ENCODE measurements around the gene ID2. TPM values are rescaled to one million over a fixed set of nuclear protein-coding genes. Genes with fewer than 3 reads are reported as not detected.

ID2 gene
- total RNA-seq, 1 donor = 717 TPM

DNA sequence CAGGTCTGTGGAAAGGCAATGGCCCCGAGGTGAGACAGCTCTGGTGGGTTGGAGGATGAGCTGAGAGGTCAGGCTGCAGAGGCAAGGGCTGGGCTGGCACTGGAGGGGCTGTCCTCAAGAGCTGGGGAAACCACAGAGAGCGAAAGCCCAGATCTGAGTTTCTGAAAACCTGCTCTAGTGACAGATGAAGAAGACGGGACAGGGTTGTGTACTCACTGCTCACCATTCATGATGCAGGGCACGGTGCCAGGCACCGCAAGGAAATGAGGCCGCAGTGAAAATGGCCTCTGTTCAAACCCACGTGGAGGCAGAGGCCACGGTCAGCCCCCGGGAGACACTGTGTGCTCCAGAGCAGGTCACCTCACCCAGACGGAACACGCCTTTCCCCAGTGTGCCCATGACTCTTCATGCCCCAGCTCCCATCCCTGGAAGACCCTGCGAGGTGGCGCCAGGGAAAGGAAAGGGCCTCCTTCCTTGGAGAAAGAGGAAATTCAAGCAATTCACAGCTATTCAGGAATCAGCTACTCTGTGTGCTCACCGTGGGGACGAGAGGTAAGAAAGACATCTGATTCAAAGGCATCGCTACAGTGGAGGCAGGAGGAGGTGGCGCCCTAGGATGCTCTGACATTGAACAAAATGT lies 24.3 kb upstream of the ID2 start:
- H3K4me3 ChIP-seq (ENCODE audit: low read length) = no peak overlapping the region
- no peaks in the 10 kb centered on the region for H3K27me3 ChIP-seq (ENCODE audit: insufficient read depth, low read length)
- peaks cover 25% of the 10 kb centered on the region for H3K4me1 ChIP-seq (ENCODE audit: insufficient read depth, low read length)
- H3K9me3 ChIP-seq (ENCODE audit: low read depth, low read length) = no peaks in the 10 kb centered on the region

DNA sequence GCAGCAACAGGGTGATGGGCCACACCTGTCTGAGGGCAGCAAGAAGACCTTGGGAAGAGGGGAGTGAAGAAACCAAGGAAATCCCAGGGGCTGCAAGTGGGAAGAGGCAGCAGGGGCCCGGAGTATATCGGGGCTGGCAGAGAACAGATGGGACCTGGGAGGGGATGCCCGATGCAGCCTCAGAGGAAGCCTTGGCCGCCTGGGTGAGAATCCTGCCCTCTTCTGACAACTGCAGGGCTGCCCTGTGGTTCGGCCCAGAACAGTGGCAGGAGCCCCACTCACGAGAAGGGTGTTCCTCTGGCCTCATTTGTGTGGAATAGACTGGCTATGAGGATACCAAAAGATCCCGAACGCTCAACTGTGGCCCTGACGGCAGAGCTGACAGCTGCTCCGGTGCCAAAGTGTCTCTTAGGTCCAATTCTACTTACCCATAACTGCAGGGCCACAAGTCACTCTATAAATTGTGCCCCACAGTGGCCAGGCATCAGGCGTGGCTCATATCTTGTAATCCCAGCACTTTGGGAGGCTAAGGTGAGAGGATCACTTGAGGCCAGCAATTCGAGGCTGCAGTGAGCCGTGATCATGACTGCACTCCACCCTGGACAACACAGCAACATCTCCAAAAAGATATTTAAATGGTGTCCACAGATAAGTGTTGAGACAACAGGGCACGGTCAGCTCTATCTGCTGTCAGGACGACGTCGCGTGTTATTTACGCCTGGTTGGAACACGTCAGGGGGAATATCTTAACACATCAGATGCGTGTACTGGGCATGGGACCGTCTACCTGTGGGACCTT lies 23.6 kb upstream of the ID2 start:
- Histone ChIP-seq H3K27me3 (ENCODE audit: insufficient read depth, low read length) (no peaks in the 10 kb centered on the region), H3K4me3 (ENCODE audit: low read length) (no peak overlapping the region), H3K9me3 (ENCODE audit: low read depth, low read length) (no peaks in the 10 kb centered on the region), H3K4me1 (ENCODE audit: insufficient read depth, low read length) (peaks cover 25% of the 10 kb centered on the region)

DNA sequence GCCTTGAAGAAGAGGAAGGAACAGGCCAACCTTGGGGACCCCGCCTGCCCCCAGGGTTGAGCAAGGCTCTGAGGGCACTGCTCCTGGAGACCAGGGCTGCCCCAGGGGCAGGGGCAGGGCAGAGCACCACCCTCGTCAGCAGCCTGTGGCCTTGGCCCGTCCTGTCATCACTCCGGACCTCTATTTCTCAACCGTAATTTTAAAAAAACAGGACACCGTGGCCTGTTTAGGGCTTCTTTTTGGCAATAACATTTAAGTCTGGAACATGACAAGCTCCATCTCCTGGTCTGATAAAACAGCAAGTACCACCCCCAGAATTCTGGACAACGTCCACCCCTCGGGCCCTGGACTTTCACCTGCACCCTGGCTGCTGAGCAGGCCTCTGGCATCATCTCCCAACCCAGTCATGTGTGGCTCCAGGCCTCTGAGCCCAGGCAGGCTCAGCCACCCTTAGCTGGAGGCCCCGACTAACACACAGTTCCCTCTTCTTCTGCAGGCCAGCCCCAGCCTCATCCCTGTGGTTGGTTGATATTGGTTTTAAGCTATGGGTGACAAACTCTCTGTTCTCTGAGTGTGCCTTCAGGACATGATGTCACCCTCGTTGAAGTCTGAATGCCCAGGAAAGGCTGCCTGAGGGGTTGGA lies 22.6 kb upstream of the ID2 start:
- Histone ChIP-seq H3K27me3 (ENCODE audit: insufficient read depth, low read length) (no peaks in the 10 kb centered on the region), H3K4me1 (ENCODE audit: insufficient read depth, low read length) (peaks cover 29% of the 10 kb centered on the region), H3K4me3 (ENCODE audit: low read length) (no peak overlapping the region), H3K9me3 (ENCODE audit: low read depth, low read length) (no peaks in the 10 kb centered on the region)

DNA sequence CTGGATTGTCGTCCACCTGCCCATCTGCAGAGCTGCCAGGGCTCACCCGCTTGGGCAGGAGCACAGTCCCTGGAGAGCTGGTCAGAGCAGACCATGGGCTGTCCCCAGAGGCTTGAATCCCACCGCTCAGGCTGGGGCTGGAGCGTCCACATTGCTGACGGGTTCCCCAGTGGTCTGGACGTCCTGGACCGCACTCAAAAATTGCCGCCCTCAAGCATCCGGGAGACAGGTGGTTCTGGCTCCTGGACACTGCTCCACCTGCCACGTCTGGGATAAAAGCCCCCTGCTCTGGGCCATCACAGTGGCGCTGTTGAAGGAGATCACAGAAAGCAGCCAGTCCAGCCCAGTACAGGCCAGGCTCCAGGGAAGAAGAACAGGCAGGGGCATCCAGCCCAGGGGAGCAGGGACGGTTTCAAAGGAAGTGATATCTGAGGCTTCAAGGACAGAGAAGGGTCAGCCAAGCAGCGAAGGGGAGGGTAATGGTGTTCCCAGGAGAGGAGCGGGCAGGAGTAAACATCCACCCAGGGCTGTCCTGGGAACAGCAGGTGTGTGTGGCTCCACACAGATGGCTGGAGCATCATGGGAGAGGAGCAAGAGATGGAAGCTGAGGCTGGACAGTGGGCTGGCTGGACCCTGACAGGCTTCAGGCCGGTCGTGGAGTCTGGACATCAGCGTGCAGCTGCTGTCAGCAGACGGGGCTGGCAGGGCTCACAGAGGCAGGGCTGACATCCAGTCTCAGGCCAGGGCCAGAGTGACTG lies 21.9 kb upstream of the ID2 start:
- H3K9me3 ChIP-seq (ENCODE audit: low read depth, low read length) = no peaks in the 10 kb centered on the region
- no peak overlapping the region for H3K4me3 ChIP-seq (ENCODE audit: low read length)
- no peaks in the 10 kb centered on the region for H3K27me3 ChIP-seq (ENCODE audit: insufficient read depth, low read length)
- H3K4me1 ChIP-seq (ENCODE audit: insufficient read depth, low read length) = peaks cover 35% of the 10 kb centered on the region

DNA sequence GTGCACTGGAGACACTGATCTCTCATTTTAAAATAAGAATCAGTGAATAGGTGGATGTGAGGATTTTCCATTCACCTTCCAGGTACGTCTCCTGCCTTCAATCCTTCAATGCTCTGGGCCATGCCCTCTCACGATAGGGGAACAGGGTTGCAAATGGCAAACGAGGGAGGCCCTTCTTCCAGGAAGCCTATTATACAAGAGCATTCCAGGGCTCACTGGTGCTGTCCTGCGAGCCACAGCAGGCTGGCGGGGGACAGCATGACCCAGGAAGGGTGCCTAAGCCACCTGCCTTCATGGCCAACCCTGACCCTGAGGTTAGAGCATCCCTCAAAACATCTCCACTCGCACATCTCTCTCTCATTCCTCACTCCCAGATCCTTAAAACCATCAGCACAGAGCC lies 20.6 kb upstream of the ID2 start:
- Histone ChIP-seq H3K27me3 (ENCODE audit: insufficient read depth, low read length) (no peaks in the 10 kb centered on the region), H3K4me3 (ENCODE audit: low read length) (no peak overlapping the region), H3K9me3 (ENCODE audit: low read depth, low read length) (no peaks in the 10 kb centered on the region), H3K4me1 (ENCODE audit: insufficient read depth, low read length) (peaks cover 35% of the 10 kb centered on the region)

DNA sequence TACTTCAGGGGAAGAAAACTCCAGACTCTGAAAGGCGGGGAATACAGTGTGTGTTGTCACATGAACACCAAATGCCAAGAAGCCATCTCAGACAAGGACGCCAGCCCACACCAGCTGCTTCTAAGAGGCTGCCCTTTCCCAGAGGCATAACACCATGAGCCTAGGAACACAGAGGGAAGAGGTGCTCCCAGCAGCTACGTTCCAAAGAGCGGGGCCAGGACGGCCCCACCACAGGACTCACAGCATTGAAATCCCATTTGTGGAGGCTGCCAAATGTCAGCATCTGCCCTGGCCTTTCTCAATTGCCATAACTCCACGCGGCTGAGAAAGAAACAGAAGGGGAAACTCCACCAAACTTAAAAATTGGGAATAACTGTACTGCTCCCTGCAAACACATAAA lies 20.1 kb upstream of the ID2 start:
- H3K27me3 ChIP-seq (ENCODE audit: insufficient read depth, low read length) = no peaks in the 10 kb centered on the region
- H3K9me3 ChIP-seq (ENCODE audit: low read depth, low read length) = no peaks in the 10 kb centered on the region
- peaks cover 35% of the 10 kb centered on the region for H3K4me1 ChIP-seq (ENCODE audit: insufficient read depth, low read length)
- H3K4me3 ChIP-seq (ENCODE audit: low read length) = no peak overlapping the region

DNA sequence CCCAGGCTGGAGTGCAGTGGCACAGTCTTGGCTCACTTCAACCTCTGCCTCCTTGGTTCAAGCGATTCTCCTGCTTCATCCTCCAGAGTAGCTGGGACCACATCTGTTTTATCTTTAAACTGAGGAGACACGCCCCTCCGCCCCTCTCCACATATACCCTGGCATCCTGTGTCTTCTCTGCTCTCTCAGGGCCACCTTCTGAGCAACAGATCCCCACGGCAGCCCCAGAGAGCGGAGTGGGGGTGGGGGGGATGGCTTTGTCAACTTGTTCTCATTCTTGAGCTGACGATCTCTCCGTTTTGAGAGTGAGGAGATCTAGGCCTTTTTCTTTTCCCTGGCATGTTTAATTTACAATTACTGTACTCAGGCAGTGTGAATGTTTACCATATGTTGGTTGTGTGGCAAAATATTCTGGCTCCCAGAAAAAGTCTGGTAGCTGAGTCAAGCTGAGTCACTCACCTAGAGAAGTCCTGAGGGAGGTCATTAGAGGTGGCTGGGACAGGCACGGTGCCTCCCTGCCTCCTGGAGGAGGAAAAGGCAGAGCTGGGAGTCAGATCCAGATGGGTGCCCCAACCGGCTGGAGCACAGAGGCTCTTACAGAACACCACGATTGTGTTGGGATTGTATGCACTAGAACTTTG lies 19.5 kb upstream of the ID2 start:
- H3K9me3 ChIP-seq (ENCODE audit: low read depth, low read length) = no peaks in the 10 kb centered on the region
- peaks cover 33% of the 10 kb centered on the region for H3K4me1 ChIP-seq (ENCODE audit: insufficient read depth, low read length)
- H3K27me3 ChIP-seq (ENCODE audit: insufficient read depth, low read length) = no peaks in the 10 kb centered on the region
- no peak overlapping the region for H3K4me3 ChIP-seq (ENCODE audit: low read length)

DNA sequence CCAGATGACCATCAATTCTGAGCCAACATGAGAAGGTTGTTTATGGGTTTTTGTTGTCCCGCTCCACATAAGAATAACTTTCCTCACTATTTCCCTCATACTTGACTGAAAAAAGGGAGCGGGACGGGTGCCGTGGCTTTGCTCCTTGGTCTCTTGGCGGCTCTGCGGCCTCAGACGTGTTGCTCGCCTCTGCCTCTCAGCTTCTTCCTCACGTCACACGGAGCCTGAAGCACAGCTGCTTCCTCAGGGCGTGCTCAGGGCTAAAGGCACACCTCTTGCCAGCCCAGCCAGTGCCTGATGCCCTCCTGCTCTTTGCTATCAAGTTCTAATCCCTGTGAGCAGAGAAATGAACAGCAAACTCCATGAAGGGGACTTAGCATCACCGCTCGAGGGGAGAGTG lies 17.9 kb upstream of the ID2 start:
- Histone ChIP-seq H3K27me3 (ENCODE audit: insufficient read depth, low read length) (no peaks in the 10 kb centered on the region), H3K4me1 (ENCODE audit: insufficient read depth, low read length) (peaks cover 22% of the 10 kb centered on the region), H3K4me3 (ENCODE audit: low read length) (no peak overlapping the region), H3K9me3 (ENCODE audit: low read depth, low read length) (no peaks in the 10 kb centered on the region)

DNA sequence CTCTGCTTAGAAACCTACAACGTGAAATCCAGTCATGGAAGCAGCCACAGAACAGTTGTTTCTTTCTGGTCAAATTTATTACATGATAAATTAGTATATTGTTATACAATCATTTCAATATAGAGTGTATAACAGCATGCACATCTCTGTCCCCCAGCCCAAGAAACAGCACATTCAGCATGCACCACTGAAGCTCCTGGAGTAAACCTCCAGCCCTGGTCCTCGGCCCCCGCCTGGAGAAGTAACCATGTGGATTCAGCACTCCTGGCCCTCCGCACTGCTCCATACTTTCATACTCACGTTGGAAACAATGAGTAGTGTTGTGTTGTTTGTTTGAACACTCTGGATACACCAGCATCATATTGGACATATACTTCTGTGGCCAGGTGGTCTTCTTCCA lies 15.3 kb upstream of the ID2 start:
- Histone ChIP-seq H3K4me3 (ENCODE audit: low read length) (no peak overlapping the region), H3K4me1 (ENCODE audit: insufficient read depth, low read length) (peaks cover 10% of the 10 kb centered on the region), H3K27me3 (ENCODE audit: insufficient read depth, low read length) (no peaks in the 10 kb centered on the region), H3K9me3 (ENCODE audit: low read depth, low read length) (no peaks in the 10 kb centered on the region)

DNA sequence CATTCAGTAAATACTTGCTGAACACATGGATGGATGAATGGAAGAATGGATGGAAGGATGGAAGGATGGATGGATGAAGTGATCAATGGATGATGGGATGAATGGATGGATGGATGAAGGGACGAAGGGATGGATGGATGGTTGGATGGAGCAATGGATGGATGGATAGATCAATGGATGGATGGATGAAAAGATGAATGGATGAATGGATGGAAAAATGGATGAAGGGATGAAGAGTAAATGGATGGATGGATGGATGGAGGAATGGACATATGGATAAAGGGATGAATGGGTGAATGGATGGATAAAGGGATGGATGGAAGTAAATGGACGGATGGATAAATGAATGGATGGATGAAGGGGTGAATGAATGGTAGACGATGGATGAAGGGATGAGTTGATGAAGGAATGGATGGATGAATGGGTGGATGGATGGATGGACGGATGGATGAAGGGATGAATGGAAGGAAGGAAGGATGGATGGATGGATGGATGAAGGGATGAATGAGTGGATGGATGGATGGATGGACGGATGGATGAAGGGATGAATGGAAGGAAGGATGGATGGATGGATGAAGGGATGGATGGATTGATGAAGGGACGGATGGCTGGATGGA lies 13.9 kb upstream of the ID2 start:
- H3K9me3 ChIP-seq (ENCODE audit: low read depth, low read length) = no peaks in the 10 kb centered on the region

DNA sequence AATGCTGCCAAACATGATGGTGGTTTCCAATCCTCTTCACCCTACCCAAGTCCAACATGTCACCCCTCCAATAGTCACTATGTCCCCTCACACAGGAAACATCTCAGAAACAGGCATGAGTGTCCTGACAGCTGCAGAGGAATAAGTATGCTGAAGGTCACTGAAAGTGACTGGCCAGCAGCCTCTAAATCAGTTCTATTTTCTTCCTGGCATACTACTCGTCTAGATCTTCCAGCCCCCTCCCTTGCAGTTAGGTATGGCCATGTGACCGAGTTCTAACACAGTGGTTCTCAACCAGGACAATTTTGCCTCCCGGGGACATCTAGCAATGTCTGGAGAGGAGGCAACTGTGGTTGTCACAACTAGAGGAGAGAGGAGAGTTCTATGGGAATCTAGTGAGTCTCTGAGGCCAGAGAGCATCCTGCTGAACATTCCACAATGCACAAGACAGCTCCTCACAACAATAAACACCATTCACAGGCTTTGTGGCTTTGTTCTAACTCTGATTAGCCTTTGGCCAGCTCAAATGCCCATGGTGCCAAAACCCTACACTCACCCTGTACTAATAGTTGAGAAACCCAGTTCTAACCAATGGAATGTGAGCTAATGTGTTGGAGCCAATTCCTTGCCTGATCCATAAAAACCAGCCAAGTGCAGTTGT lies 12.6 kb upstream of the ID2 start:
- peaks cover 6% of the 10 kb centered on the region for H3K9me3 ChIP-seq (ENCODE audit: low read depth, low read length)
- H3K4me3 ChIP-seq (ENCODE audit: low read length) = no peak overlapping the region
- peaks cover 5% of the 10 kb centered on the region for H3K4me1 ChIP-seq (ENCODE audit: insufficient read depth, low read length)
- H3K27me3 ChIP-seq (ENCODE audit: insufficient read depth, low read length) = peaks cover 4% of the 10 kb centered on the region

More for the DNA sequence above, 13.9 kb upstream of the ID2 start:
- H3K4me1 ChIP-seq (ENCODE audit: insufficient read depth, low read length) = peaks cover 10% of the 10 kb centered on the region
- no peak overlapping the region for H3K4me3 ChIP-seq (ENCODE audit: low read length)
- no peaks in the 10 kb centered on the region for H3K27me3 ChIP-seq (ENCODE audit: insufficient read depth, low read length)

DNA sequence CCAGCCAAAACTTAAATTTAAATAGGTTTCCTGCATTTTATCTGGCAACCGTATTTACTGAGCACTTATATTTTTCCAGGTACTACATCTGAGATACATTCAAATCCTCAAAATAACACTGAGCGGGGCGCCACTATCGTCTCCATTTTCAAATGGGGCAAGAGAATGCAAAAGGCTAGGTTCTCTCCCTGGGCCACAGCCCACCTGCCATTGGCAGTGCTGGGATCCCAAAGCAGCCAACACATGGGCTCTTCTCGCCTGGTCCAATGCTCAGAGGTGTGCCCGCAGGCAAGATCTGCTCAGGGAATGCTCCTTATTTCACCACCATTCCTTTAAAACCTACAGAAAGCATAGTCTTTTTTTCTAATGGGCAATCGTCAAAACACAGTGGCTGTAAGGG lies 11.3 kb upstream of the ID2 start:
- H3K4me1 ChIP-seq (ENCODE audit: insufficient read depth, low read length) = no peaks in the 10 kb centered on the region
- peaks cover 11% of the 10 kb centered on the region for H3K9me3 ChIP-seq (ENCODE audit: low read depth, low read length)
- H3K4me3 ChIP-seq (ENCODE audit: low read length) = no peak overlapping the region
- H3K27me3 ChIP-seq (ENCODE audit: insufficient read depth, low read length) = peaks cover 13% of the 10 kb centered on the region

DNA sequence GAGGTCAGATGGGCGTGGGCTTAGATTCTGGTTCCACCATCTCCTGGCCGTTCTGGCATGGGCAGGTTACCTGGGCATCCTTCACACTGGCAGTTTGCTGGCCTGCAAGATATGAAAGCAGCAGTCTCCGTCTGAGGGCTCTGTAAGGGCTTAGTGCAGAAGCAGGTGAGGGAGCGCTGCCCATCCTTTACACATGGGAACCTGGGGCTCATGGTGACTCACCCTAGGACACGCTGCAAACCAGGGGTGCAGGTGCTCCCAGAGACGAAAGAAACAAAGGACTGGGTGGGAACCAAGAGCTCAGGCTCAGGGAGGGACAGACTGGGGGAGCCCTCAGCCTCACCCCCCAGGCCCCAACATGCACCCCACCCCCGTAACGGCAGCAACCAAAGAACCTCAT lies 10.7 kb upstream of the ID2 start:
- no peak overlapping the region for H3K4me3 ChIP-seq (ENCODE audit: low read length)
- peaks cover 2% of the 10 kb centered on the region for H3K4me1 ChIP-seq (ENCODE audit: insufficient read depth, low read length)
- H3K27me3 ChIP-seq (ENCODE audit: insufficient read depth, low read length) = peaks cover 19% of the 10 kb centered on the region
- H3K9me3 ChIP-seq (ENCODE audit: low read depth, low read length) = peaks cover 11% of the 10 kb centered on the region

DNA sequence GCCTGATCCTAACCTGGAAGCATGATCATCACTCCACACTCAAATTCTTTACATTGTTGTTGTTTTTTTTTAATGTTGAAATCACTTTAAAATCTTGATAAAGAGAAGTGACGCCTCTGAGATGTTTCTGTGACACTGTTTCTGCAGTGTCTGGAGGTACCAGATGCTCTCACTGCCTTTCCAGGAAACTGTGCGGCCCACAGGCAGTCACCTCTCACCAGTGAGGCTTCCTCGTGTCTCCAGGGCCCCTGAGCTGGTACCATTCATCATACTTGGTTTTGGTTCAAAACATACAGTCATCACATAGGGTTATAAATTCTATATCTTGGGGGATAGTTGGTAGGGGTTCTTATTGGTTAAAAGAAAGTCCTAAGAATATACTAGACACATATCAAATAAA lies 10.1 kb upstream of the ID2 start:
- Histone ChIP-seq H3K27me3 (ENCODE audit: insufficient read depth, low read length) (peaks cover 26% of the 10 kb centered on the region), H3K4me3 (ENCODE audit: low read length) (no peak overlapping the region), H3K9me3 (ENCODE audit: low read depth, low read length) (peaks cover 11% of the 10 kb centered on the region), H3K4me1 (ENCODE audit: insufficient read depth, low read length) (peaks cover 9% of the 10 kb centered on the region)
